Liver (tissue), 9 donors: ENCODE data around the gene TMEM100. TPM values are rescaled to one million over a fixed set of nuclear protein-coding genes. Genes with fewer than 3 reads are reported as not detected.

ENCODE experiments used
- DNase-seq: peaks from one replicate; pipeline ENCODE4 v3.0.0-alpha.2; 2017; ENCODE audit warnings: low spot score
- H3K27ac ChIP-seq, 2 donors: one replicate each; pipeline ENCODE4 v1.7.0; 2013; ENCODE audit warnings: inconsistent platforms in 2 of 2, low read length in 2 of 2, control low read depth in 1 of 2, low read depth in 1 of 2, mild to moderate bottlenecking in 1 of 2
- H3K27me3 ChIP-seq, 4 donors: one replicate each; pipeline versions ENCODE4 v1.6.1 to v1.7.0; 2013; ENCODE audit warnings: low read length in 3 of 4, inconsistent platforms in 1 of 4, mild to moderate bottlenecking in 1 of 4, moderate library complexity in 1 of 4; ENCODE audit not compliant: control insufficient read depth in 4 of 4, insufficient read depth in 4 of 4
- H3K36me3 ChIP-seq, 4 donors: one replicate each; pipeline versions ENCODE4 v1.6.1 to v1.7.0; 2013; ENCODE audit warnings: low read length in 3 of 4, mild to moderate bottlenecking in 3 of 4, low read depth in 1 of 4, moderate library complexity in 1 of 4; ENCODE audit not compliant: control insufficient read depth in 4 of 4, insufficient read depth in 3 of 4
- H3K4me1 ChIP-seq, 4 donors: one replicate each; pipeline versions ENCODE4 v1.6.1 to v1.7.0; 2013; ENCODE audit warnings: low read length in 3 of 4, mild to moderate bottlenecking in 3 of 4, moderate library complexity in 1 of 4; ENCODE audit not compliant: control insufficient read depth in 4 of 4, insufficient read depth in 4 of 4
- H3K4me3 ChIP-seq, 3 donors: one replicate each; pipeline versions ENCODE4 v1.6.1 to v1.7.0; 2013; ENCODE audit warnings: low read length in 3 of 3, control low read depth in 1 of 3, low read depth in 1 of 3, mild to moderate bottlenecking in 1 of 3
- H3K9ac ChIP-seq, 2 donors: one replicate each; pipeline ENCODE4 v1.7.0; 2013; ENCODE audit warnings: low read length in 2 of 2, mild to moderate bottlenecking in 2 of 2, moderate library complexity in 2 of 2, control low read depth in 1 of 2, low read depth in 1 of 2
- H3K9me3 ChIP-seq, 4 donors: one replicate each; pipeline versions ENCODE4 v1.6.1 to v1.7.0; 2013; ENCODE audit warnings: low read length in 3 of 4; ENCODE audit not compliant: control insufficient read depth in 4 of 4
- EGR1 ChIP-seq, 2 donors: IDR thresholded peaks; 2 replicates each; pipeline ENCODE4 v1.6.1; 2016 to 2018; ENCODE audit warnings: antibody characterized with exemption in 2 of 2, low read depth in 2 of 2
- FOXA1 ChIP-seq: IDR thresholded peaks from 2 replicates; pipeline ENCODE4 v1.6.1; 2016; ENCODE audit warnings: antibody characterized with exemption
- FOXA2 ChIP-seq: IDR thresholded peaks from 2 replicates; pipeline ENCODE4 v1.6.1; 2016; ENCODE audit warnings: antibody characterized with exemption
- GABPA ChIP-seq, 2 donors: IDR thresholded peaks in 1 of 2; conservative IDR thresholded peaks in 1 of 2; 2 replicates each; pipeline ENCODE4 v1.6.1; 2016; ENCODE audit warnings: antibody characterized with exemption in 2 of 2, mild to moderate bottlenecking in 1 of 2, moderate library complexity in 1 of 2
- HNF4A ChIP-seq, 2 donors: conservative IDR thresholded peaks; 2 replicates each; pipeline ENCODE4 v1.6.1; 2016; ENCODE audit warnings: antibody characterized with exemption in 2 of 2, mild to moderate bottlenecking in 2 of 2
- HNF4G ChIP-seq: IDR thresholded peaks from 2 replicates; pipeline ENCODE4 v1.6.1; 2016; ENCODE audit warnings: antibody characterized with exemption
- JUND ChIP-seq, 2 donors: IDR thresholded peaks; 2 replicates each; pipeline ENCODE4 v1.6.1; 2016; ENCODE audit warnings: antibody characterized with exemption in 2 of 2
- MAX ChIP-seq: IDR thresholded peaks from 2 replicates; pipeline ENCODE4 v1.6.1; 2016; ENCODE audit warnings: antibody characterized with exemption
- NR2F2 ChIP-seq: IDR thresholded peaks from 2 replicates; pipeline ENCODE4 v1.6.1; 2016; ENCODE audit warnings: antibody characterized with exemption
- RAD21 ChIP-seq, 2 donors: IDR thresholded peaks; 2 replicates each; pipeline ENCODE4 v1.6.1; 2016; ENCODE audit warnings: antibody characterized with exemption in 2 of 2, mild to moderate bottlenecking in 2 of 2
- RXRA ChIP-seq, 2 donors: IDR thresholded peaks; 2 replicates each; pipeline ENCODE4 v1.6.1; 2017 to 2018; ENCODE audit warnings: antibody characterized with exemption in 2 of 2, mild to moderate bottlenecking in 1 of 2
- SP1 ChIP-seq: IDR thresholded peaks from 2 replicates; pipeline ENCODE4 v1.6.1; 2018; ENCODE audit warnings: antibody characterized with exemption, mild to moderate bottlenecking
- TAF1 ChIP-seq: conservative IDR thresholded peaks from 2 replicates; pipeline ENCODE4 v1.6.1; 2016; ENCODE audit warnings: antibody characterized with exemption, mild to moderate bottlenecking
- YY1 ChIP-seq: IDR thresholded peaks from 2 replicates; pipeline ENCODE4 v1.6.1; 2016; ENCODE audit warnings: antibody characterized with exemption, mild to moderate bottlenecking
- WGBS: extraction: QIAGEN DNeasy Blood & Tissue Kit; methylation state at CpG from one replicate; pipeline ENCODE4 v1.1.7; 2013; 5-methylcytosine and 5-hydroxymethylcytosine counted together
- polyA plus RNA-seq, 2 donors: library from polyadenylated mRNA; stranded (reverse) in 1 of 2; unstranded in 1 of 2; fragments of 200-250 nt in 1 of 2; fragments of >200 nt in 1 of 2; fragmentation: Nextera tagmentation in 1 of 2; extraction: Ambion mirVana in 1 of 2; gene quantifications; one replicate each; pipeline versions ENCODE4 v1.2.1 to v1.2.3, GENCODE V29; 2013 to 2015
- total RNA-seq, 2 donors: library from RNA; depleted of rRNA; stranded (reverse); fragments of >200 nt; gene quantifications; one replicate each; pipeline ENCODE4 v1.2.3, GENCODE V29; 2014
- TF ChIP-seq, protein P1 (sequence below): IDR thresholded peaks from 2 replicates; pipeline ENCODE4 v1.6.1; 2016; ENCODE audit warnings: antibody characterized with exemption
- TF ChIP-seq, protein P2 (sequence below): IDR thresholded peaks from 2 replicates; pipeline ENCODE4 v1.6.1; 2016; ENCODE audit warnings: antibody characterized with exemption, mild to moderate bottlenecking
- TF ChIP-seq, protein P3 (sequence below): IDR thresholded peaks from 2 replicates; pipeline ENCODE4 v1.6.1; 2016; ENCODE audit warnings: antibody characterized with exemption
- donor health status: healthy.
- donor health status: healthy.
- donor health status: healthy.
- donor health status: healthy.
- donor health status: healthy.

The TMEM100 gene
- total and polyA plus RNA-seq, 4 donors, result 0.09 to 4.8 (median 2.3) TPM

GRCh38 chr17:55730808-55731207 is 8.1 kb upstream of the TMEM100 start:
- Histone ChIP-seq H3K9me3 (no peaks in the 10 kb centered on the region), H3K4me1 (peaks cover 2 to 38% (median 23%) of the 10 kb centered on the region in 4 donors), H3K27ac (peak overlapping the region; percentile 87 to 91), H3K4me3 (peak overlapping the region in 1 of 3 donors; percentile 18), H3K9ac (no peak overlapping the region), H3K27me3 (no peaks in the 10 kb centered on the region), H3K36me3 (no peaks in the 10 kb centered on the region)
- TF ChIP-seq JUND (IDR thresholded peaks at IDR 0.05) (peak; percentile 17 to 30), HNF4G (no peak), NR2F2 (no peak), YY1 (peak; percentile 59), HNF4A (conservative IDR thresholded peaks at IDR 0.05) (peak; percentile 69 to 82), EGR1 (IDR thresholded peaks at IDR 0.05; ENCODE audit: low read depth in 2 of 2) (no peak), MAX (no peak), SP1 (peak; percentile 91), RXRA (IDR thresholded peaks at IDR 0.05) (peak; percentile 55 to 73), FOXA2 (peak; percentile 42), RAD21 (IDR thresholded peaks at IDR 0.05) (no peak), TAF1 (peak; percentile 46)
- TF ChIP-seq, protein P1, sequence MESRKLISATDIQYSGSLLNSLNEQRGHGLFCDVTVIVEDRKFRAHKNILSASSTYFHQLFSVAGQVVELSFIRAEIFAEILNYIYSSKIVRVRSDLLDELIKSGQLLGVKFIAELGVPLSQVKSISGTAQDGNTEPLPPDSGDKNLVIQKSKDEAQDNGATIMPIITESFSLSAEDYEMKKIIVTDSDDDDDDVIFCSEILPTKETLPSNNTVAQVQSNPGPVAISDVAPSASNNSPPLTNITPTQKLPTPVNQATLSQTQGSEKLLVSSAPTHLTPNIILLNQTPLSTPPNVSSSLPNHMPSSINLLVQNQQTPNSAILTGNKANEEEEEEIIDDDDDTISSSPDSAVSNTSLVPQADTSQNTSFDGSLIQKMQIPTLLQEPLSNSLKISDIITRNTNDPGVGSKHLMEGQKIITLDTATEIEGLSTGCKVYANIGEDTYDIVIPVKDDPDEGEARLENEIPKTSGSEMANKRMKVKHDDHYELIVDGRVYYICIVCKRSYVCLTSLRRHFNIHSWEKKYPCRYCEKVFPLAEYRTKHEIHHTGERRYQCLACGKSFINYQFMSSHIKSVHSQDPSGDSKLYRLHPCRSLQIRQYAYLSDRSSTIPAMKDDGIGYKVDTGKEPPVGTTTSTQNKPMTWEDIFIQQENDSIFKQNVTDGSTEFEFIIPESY, result no peak
- TF ChIP-seq, protein P2, sequence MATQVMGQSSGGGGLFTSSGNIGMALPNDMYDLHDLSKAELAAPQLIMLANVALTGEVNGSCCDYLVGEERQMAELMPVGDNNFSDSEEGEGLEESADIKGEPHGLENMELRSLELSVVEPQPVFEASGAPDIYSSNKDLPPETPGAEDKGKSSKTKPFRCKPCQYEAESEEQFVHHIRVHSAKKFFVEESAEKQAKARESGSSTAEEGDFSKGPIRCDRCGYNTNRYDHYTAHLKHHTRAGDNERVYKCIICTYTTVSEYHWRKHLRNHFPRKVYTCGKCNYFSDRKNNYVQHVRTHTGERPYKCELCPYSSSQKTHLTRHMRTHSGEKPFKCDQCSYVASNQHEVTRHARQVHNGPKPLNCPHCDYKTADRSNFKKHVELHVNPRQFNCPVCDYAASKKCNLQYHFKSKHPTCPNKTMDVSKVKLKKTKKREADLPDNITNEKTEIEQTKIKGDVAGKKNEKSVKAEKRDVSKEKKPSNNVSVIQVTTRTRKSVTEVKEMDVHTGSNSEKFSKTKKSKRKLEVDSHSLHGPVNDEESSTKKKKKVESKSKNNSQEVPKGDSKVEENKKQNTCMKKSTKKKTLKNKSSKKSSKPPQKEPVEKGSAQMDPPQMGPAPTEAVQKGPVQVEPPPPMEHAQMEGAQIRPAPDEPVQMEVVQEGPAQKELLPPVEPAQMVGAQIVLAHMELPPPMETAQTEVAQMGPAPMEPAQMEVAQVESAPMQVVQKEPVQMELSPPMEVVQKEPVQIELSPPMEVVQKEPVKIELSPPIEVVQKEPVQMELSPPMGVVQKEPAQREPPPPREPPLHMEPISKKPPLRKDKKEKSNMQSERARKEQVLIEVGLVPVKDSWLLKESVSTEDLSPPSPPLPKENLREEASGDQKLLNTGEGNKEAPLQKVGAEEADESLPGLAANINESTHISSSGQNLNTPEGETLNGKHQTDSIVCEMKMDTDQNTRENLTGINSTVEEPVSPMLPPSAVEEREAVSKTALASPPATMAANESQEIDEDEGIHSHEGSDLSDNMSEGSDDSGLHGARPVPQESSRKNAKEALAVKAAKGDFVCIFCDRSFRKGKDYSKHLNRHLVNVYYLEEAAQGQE, result peak; percentile 41
- TF ChIP-seq, protein P3, sequence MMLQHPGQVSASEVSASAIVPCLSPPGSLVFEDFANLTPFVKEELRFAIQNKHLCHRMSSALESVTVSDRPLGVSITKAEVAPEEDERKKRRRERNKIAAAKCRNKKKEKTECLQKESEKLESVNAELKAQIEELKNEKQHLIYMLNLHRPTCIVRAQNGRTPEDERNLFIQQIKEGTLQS, result no peak
- no peak for DNase-seq
- WGBS, result 24% methylated on average over 3 of the region's 3 CpGs

GRCh38 chr17:55730380-55730779 is 7.7 kb upstream of the TMEM100 start:
- 11% methylated on average over 1 of the region's 1 CpG for WGBS
- peak overlapping the region in 1 of 3 donors; percentile 18 for H3K4me3 ChIP-seq
- H3K36me3 ChIP-seq, result no peaks in the 10 kb centered on the region
- no peaks in the 10 kb centered on the region for H3K9me3 ChIP-seq
- peaks cover 2 to 36% (median 23%) of the 10 kb centered on the region in 4 donors for H3K4me1 ChIP-seq
- no peak overlapping the region for H3K9ac ChIP-seq
- no peaks in the 10 kb centered on the region for H3K27me3 ChIP-seq
- no peak overlapping the region for H3K27ac ChIP-seq
- TF ChIP-seq YY1 (no peak), EGR1 (IDR thresholded peaks at IDR 0.05; ENCODE audit: low read depth in 2 of 2) (no peak), HNF4G (no peak), JUND (IDR thresholded peaks at IDR 0.05) (no peak), FOXA1 (no peak), SP1 (no peak), MAX (no peak), RXRA (IDR thresholded peaks at IDR 0.05) (no peak), HNF4A (conservative IDR thresholded peaks at IDR 0.05) (no peak), FOXA2 (no peak), NR2F2 (no peak), GABPA (IDR thresholded peaks at IDR 0.05 in 1 of 2, conservative IDR thresholded peaks at IDR 0.05 in 1 of 2) (no peak)
- TF ChIP-seq, protein P1, result no peak
- TF ChIP-seq, protein P3, result no peak
- TF ChIP-seq, protein P2, result no peak
- no peak for DNase-seq
